Transverse colon (tissue), 3 donors: ENCODE measurements around the gene GOLT1B.

Source experiments
- POLR2A ChIP-seq: fragments of 450-650 bp; IDR thresholded peaks from one replicate; pipeline ENCODE4 v1.6.1; 2016; ENCODE audit warnings: antibody characterized with exemption, mild to moderate bottlenecking, moderate library complexity
- TF ChIP-seq, protein P1 (sequence below), 5 experiments: fragments of 200-600 bp in 3 of 5; fragments of 450-650 bp in 2 of 5; sonication (generic) in 3 of 5; IDR thresholded peaks; 1 replicate in 2 of 5; 2 replicates in 3 of 5; pipeline ENCODE4 v1.5.1; 2016 to 2017; ENCODE audit warnings: antibody characterized with exemption in 5 of 5, inconsistent platforms in 3 of 5, mild to moderate bottlenecking in 2 of 5, moderate library complexity in 1 of 5

DNA sequence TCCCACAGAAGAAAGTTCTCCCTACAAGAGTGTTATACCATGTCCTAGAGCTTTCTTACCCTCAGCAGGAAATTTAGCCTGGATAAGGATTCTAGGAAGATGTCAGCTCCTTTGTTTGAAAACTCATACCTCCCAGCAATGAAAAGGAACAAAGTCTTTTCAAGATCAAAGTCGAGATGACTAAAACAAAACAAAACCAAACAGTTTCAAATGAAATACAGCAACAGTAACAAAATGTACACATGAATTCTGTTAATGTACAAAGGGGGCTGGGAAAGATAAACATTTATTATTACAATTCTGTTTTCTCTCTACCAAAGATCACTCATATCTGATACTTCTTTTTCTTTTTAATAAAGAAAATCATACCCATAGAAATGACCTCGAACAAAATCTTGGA, 61.3 kb downstream of the GOLT1B start:
- TF ChIP-seq, protein P1, sequence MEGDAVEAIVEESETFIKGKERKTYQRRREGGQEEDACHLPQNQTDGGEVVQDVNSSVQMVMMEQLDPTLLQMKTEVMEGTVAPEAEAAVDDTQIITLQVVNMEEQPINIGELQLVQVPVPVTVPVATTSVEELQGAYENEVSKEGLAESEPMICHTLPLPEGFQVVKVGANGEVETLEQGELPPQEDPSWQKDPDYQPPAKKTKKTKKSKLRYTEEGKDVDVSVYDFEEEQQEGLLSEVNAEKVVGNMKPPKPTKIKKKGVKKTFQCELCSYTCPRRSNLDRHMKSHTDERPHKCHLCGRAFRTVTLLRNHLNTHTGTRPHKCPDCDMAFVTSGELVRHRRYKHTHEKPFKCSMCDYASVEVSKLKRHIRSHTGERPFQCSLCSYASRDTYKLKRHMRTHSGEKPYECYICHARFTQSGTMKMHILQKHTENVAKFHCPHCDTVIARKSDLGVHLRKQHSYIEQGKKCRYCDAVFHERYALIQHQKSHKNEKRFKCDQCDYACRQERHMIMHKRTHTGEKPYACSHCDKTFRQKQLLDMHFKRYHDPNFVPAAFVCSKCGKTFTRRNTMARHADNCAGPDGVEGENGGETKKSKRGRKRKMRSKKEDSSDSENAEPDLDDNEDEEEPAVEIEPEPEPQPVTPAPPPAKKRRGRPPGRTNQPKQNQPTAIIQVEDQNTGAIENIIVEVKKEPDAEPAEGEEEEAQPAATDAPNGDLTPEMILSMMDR (IDR thresholded peaks at IDR 0.05): no peak
- no peak for TF ChIP-seq POLR2A
